K562 (cell line): ENCODE results near the gene ZNF500. TPM values are rescaled to one million over a fixed set of nuclear protein-coding genes. Genes with fewer than 3 reads are reported as not detected.

Source experiments
- ATAC-seq: fragments of 200-7000 bp; cut with Tn5 transposase; 3 replicates; pipeline ENCODE4 v1.9.1; 2020; ENCODE audit warnings: moderate library complexity
- BruUV-seq: library from RNA; stranded (reverse); fragments of 400-500 nt; replicated peaks from 2 replicates; lab custom pipeline; 2021; lab: Mats Ljungman, UMichigan
- CTCF ChIA-PET: fragments of 300-600 bp; formaldehyde crosslinking; extraction: SDS; loops from one replicate; lab custom pipeline; 2021; ENCODE audit warnings: low intra/inter-chr PET ratio; lab: Yijun Ruan, JAX
- POLR2A ChIA-PET: fragments of 300-600, 350-650 bp; sonication (Branson Sonifier 250); formaldehyde crosslinking; extraction: SDS; loops from one replicate; lab custom pipeline; 2021; ENCODE audit warnings: antibody characterized with exemption, inconsistent platforms; lab: Yijun Ruan, JAX
- DNase-seq, 4 experiments: peaks; one replicate each; pipeline versions ENCODE4 v3.0.0 to v3.0.0-alpha.2; 2011 to 2018; ENCODE audit warnings: low spot score in 3 of 4, mixed read lengths in 3 of 4; ENCODE audit errors: extremely low read depth in 1 of 4
- FAIRE-seq: peaks from 2 replicates; lab custom pipeline; 2011; peaks lifted over from hg19 to GRCh38; lab: Jason Lieb, UNC
- H2AFZ ChIP-seq: 2 replicates; pipeline ENCODE4 v1.6.0; 2011; ENCODE audit warnings: low read depth, low read length, control low read depth, inconsistent platforms
- H3K27ac ChIP-seq: fragments of 200-600 bp; 3 replicates; pipeline ENCODE4 v1.8.0; 2011; ENCODE audit warnings: low read depth, mild to moderate bottlenecking, control low read depth, inconsistent platforms, low read length, moderate library complexity, mixed read lengths; ENCODE audit errors: extremely low read depth
- H3K27me3 ChIP-seq, 2 experiments: fragments of 300-600 bp in 1 of 2; 2 replicates in 1 of 2; 3 replicates in 1 of 2; pipeline versions ENCODE4 v1.6.0 to v1.8.0; 2011; ENCODE audit warnings: inconsistent platforms in 2 of 2, low read length in 2 of 2, mild to moderate bottlenecking in 1 of 2, mixed read lengths in 1 of 2, moderate library complexity in 1 of 2; ENCODE audit not compliant: control insufficient read depth in 2 of 2, insufficient read depth in 2 of 2
- H3K36me3 ChIP-seq: fragments of 300-600 bp; 3 replicates; pipeline ENCODE4 v1.8.0; 2011; ENCODE audit warnings: mild to moderate bottlenecking, low read length, inconsistent platforms; ENCODE audit not compliant: control insufficient read depth, insufficient read depth
- H3K4me1 ChIP-seq, 2 experiments: fragments of 200-600 bp in 1 of 2; replicated peaks in 1 of 2; 2 replicates in 1 of 2; 3 replicates in 1 of 2; pipeline versions ENCODE4 v1.5.1 to v1.8.0; 2011; ENCODE audit warnings: inconsistent platforms in 2 of 2, low read length in 2 of 2, mild to moderate bottlenecking in 1 of 2, mixed read lengths in 1 of 2, moderate library complexity in 1 of 2; ENCODE audit not compliant: control insufficient read depth in 2 of 2, insufficient read depth in 2 of 2
- H3K4me2 ChIP-seq: 2 replicates; pipeline ENCODE4 v1.6.1; 2011; ENCODE audit warnings: low read length, control low read depth, inconsistent platforms, mixed read lengths; ENCODE audit not compliant: insufficient read depth
- H3K4me3 ChIP-seq: fragments of 200-600 bp; sonication (generic), shearing (Covaris generic); 2 replicates; pipeline ENCODE4 v1.5.1; 2016; ENCODE audit warnings: control low read depth, inconsistent platforms
- H3K79me2 ChIP-seq: fragments of 200-600 bp; 3 replicates; pipeline ENCODE4 v1.8.0; 2011; ENCODE audit warnings: low read length, inconsistent platforms; ENCODE audit not compliant: control insufficient read depth, insufficient read depth
- H3K9ac ChIP-seq, 2 experiments: 2 replicates each; pipeline versions ENCODE4 v1.6.0 to v1.6.1; 2011; ENCODE audit warnings: low read depth in 2 of 2, low read length in 2 of 2, control low read depth in 1 of 2, inconsistent platforms in 1 of 2, mild to moderate bottlenecking in 1 of 2, mixed read lengths in 1 of 2; ENCODE audit not compliant: insufficient read depth in 1 of 2
- H3K9me1 ChIP-seq: one replicate; pipeline ENCODE4 v1.6.0; 2011; ENCODE audit warnings: inconsistent platforms, mild to moderate bottlenecking, low read length, moderate library complexity; ENCODE audit not compliant: control insufficient read depth, insufficient read depth
- H3K9me3 ChIP-seq: replicated peaks from 2 replicates; pipeline ENCODE4 v1.5.1; 2011; ENCODE audit warnings: low read depth, low read length, inconsistent platforms; ENCODE audit not compliant: control insufficient read depth, insufficient read depth
- H4K20me1 ChIP-seq: replicated peaks from 2 replicates; pipeline ENCODE4 v1.6.1; 2011; ENCODE audit warnings: low read length, inconsistent platforms, mixed read lengths; ENCODE audit not compliant: control insufficient read depth, insufficient read depth
- CBFB ChIP-seq: sonication (generic); formaldehyde crosslinking; IDR thresholded peaks from 2 replicates; pipeline ENCODE4 v1.4.0; 2020; ENCODE audit warnings: mild to moderate bottlenecking, missing genetic modification reagents
- E2F5 ChIP-seq: sonication (generic); formaldehyde crosslinking; IDR thresholded peaks from 2 replicates; pipeline ENCODE4 v1.8.0; 2022; ENCODE audit warnings: mild to moderate bottlenecking, missing genetic modification reagents
- FOXK2 ChIP-seq, 2 experiments: fragments of 450-650 bp; IDR thresholded peaks in 1 of 2; conservative IDR thresholded peaks in 1 of 2; 2 replicates each; pipeline ENCODE4 v1.6.1; 2016; ENCODE audit warnings: low read depth in 2 of 2, mild to moderate bottlenecking in 1 of 2
- NFE2 ChIP-seq: IDR thresholded peaks from 2 replicates; pipeline ENCODE4 v1.6.1; 2014; ENCODE audit warnings: antibody characterized with exemption, low read depth
- NFYB ChIP-seq: IDR thresholded peaks from 2 replicates; pipeline ENCODE4 v1.6.1; 2011; ENCODE audit warnings: mild to moderate bottlenecking, moderate library complexity; ENCODE audit not compliant: insufficient read length; ENCODE audit errors: extremely low read depth
- PHB ChIP-seq: fragments of 250-450 bp; sonication (Bioruptor Pico); IDR thresholded peaks from 2 replicates; pipeline ENCODE4 v1.5.0; 2021
- PURB ChIP-seq: sonication (generic); formaldehyde crosslinking; IDR thresholded peaks from 2 replicates; pipeline ENCODE4 v1.9.0; 2021; ENCODE audit warnings: low read depth, mild to moderate bottlenecking, missing genetic modification reagents
- RBM14 ChIP-seq: fragments of 200-400 bp; formaldehyde crosslinking; IDR thresholded peaks from 2 replicates; pipeline ENCODE4 v1.6.1; 2018; ENCODE audit warnings: low read depth, mild to moderate bottlenecking, low read length, moderate library complexity, borderline replicate concordance; ENCODE audit not compliant: insufficient read depth
- SMAD1 ChIP-seq: fragments of 150-350 bp; IDR thresholded peaks from 2 replicates; pipeline ENCODE4 v1.6.1; 2014; ENCODE audit warnings: low read length, low read depth; ENCODE audit not compliant: partially characterized antibody
- SMAD2 ChIP-seq: fragments of 150-350 bp; IDR thresholded peaks from 2 replicates; pipeline ENCODE4 v1.6.1; 2014; ENCODE audit warnings: low read depth, mild to moderate bottlenecking, low read length
- SRSF3 ChIP-seq: fragments of 200-400 bp; formaldehyde crosslinking; IDR thresholded peaks from 2 replicates; pipeline ENCODE4 v1.6.1; 2016; ENCODE audit warnings: mild to moderate bottlenecking, low read length, moderate library complexity; ENCODE audit not compliant: insufficient read depth
- TAL1 ChIP-seq: fragments of 450-650 bp; IDR thresholded peaks from 2 replicates; pipeline ENCODE4 v1.6.1; 2016; ENCODE audit warnings: mild to moderate bottlenecking
- TBP ChIP-seq: optimal IDR thresholded peaks from 2 replicates; pipeline ENCODE3; 2011; ENCODE audit warnings: low read depth, low read length, improper control_type of control experiment
- TOE1 ChIP-seq, 2 experiments: fragments of 450-650 bp in 1 of 2; sonication (generic) in 1 of 2; formaldehyde crosslinking in 1 of 2; IDR thresholded peaks; 2 replicates each; pipeline versions ENCODE4 v1.7.1 to v1.8.0; 2016 to 2022; ENCODE audit warnings: borderline replicate concordance in 2 of 2, mild to moderate bottlenecking in 2 of 2, antibody characterized with exemption in 1 of 2, inconsistent platforms in 1 of 2, low read depth in 1 of 2, missing genetic modification reagents in 1 of 2, moderate library complexity in 1 of 2
- U2AF2 ChIP-seq: fragments of 200-400 bp; formaldehyde crosslinking; optimal IDR thresholded peaks from 2 replicates; pipeline ENCODE3; 2017; ENCODE audit warnings: low read depth, mild to moderate bottlenecking, low read length
- WGBS: fragments of 100-300 bp; shearing (Covaris generic); methylation state at CpG from one replicate; pipeline ENCODE4 v1.1.6; 2016; ENCODE audit warnings: low coverage, mixed read lengths; ENCODE audit not compliant: insufficient coverage; ENCODE audit errors: missing lambda C conversion rate; 5-methylcytosine and 5-hydroxymethylcytosine counted together
- in situ Hi-C: fragments of 300-500 bp; cut with MboI; formaldehyde crosslinking; loops from 4 replicates; pipeline ENCODE4 v1.15.0; 2018; ENCODE audit warnings: inconsistent platforms, mixed read lengths
- intact Hi-C: fragments of 100-400 bp; cut with micrococcal nuclease; formaldehyde crosslinking; loops from 2 replicates; pipeline ENCODE4 v1.14.2; 2022
- polyA plus RNA-seq, 8 experiments: library from polyadenylated mRNA; depleted of rRNA in 4 of 8; stranded (reverse) in 5 of 8; unstranded in 3 of 8; fragments of >200 nt; fragmentation: Nextera tagmentation in 2 of 8; fragmentation: Illumina TruSeq in 1 of 8; extraction: Ambion mirVana in 2 of 8; extraction: Trizol in 1 of 8; gene quantifications; 2 replicates each; pipeline versions ENCODE4 v1.2.1 to v1.2.3, GENCODE V29; 2011 to 2014; ENCODE audit warnings: inconsistent platforms in 1 of 8, missing spikeins in 1 of 8
- total RNA-seq, 7 experiments: library from RNA; depleted of rRNA in 6 of 7; stranded (reverse); fragments of >200 nt in 6 of 7; fragmentation: Illumina TruSeq in 2 of 7; extraction: Trizol in 2 of 7; gene quantifications; 2 replicates each; pipeline versions ENCODE4 v1.2.1 to v1.2.3, GENCODE V29; 2011 to 2021; ENCODE audit warnings: low replicate concordance in 1 of 7

The ZNF500 gene
- total and polyA plus RNA-seq, 9 of the 15 experiments (the other 6 are each of a cell fraction or from before 2014, with no cell fraction given), result 0.80 to 20.8 (median 5.3) TPM

- Histone ChIP-seq H2AFZ (peak overlapping the region; percentile 88), H4K20me1 (no peaks in the 10 kb centered on the region), H3K9ac (peak overlapping the region; percentile 83 to 93), H3K36me3 (peaks cover 28% of the 10 kb centered on the region; the same call in 2 of the 3 replicates), H3K27me3 (no peaks in the 10 kb centered on the region), H3K9me3 (no peaks in the 10 kb centered on the region), H3K79me2 (peaks cover 28% of the 10 kb centered on the region), H3K4me3 (peak overlapping the region; percentile 98), H3K4me2 (peak overlapping the region; percentile 95), H3K9me1 (no peaks in the 10 kb centered on the region), H3K27ac (peak overlapping the region; percentile 71), H3K4me1 (peaks cover 0 to 22% of the 10 kb centered on the region in 2 experiments; a peak in 3 of 5 replicates)
- DNase-seq, result no peak
- 4% methylated on average over 17 of the region's 17 CpGs for WGBS
- in situ Hi-C loops, result no loop called here
- FAIRE-seq, result peak; percentile 15
- intact Hi-C loops, result loop anchor here (5.0 kb wide), 1 partner anchor 114 kb away; the partner anchor contains the start of genes GLYR1 and UBN1
- ChIA-PET POLR2A (interaction anchor here (0.6 to 1.3 kb wide), 2 partner anchors 8 to 171 kb away, joined by 3 to 8 read pairs; no protein-coding TSS in a partner anchor), CTCF (interaction anchor here (0.6 kb wide), 1 partner anchor 83 kb away, joined by 3 read pairs; no protein-coding TSS in a partner anchor)
- ATAC-seq, result no peak
- no peak for TF ChIP-seq FOXK2 (conservative IDR thresholded peaks at IDR 0.05 in 1 of 2, IDR thresholded peaks at IDR 0.05 in 1 of 2; ENCODE audit: low read depth in 2 of 2)
- TF ChIP-seq NFE2, result no peak
- no peak for TF ChIP-seq SRSF3
- TF ChIP-seq SMAD2, result no peak
- TF ChIP-seq TOE1 (IDR thresholded peaks at IDR 0.05; ENCODE audit: borderline replicate concordance), result no peak
- no peak for TF ChIP-seq TOE1 (CRISPR knock-in tag; IDR thresholded peaks at IDR 0.05; ENCODE audit: borderline replicate concordance, low read depth)
- TF ChIP-seq SMAD1, result no peak
- no peak for TF ChIP-seq U2AF2
- TF ChIP-seq PHB (CRISPR knock-in tag), result no peak
- TF ChIP-seq E2F5 (CRISPR knock-in tag), result no peak
- TF ChIP-seq RBM14, result no peak
- no peak for TF ChIP-seq CBFB (CRISPR knock-in tag)
- no peak for TF ChIP-seq TAL1
- TF ChIP-seq PURB (CRISPR knock-in tag), result no peak
- no peak for TF ChIP-seq TBP
- no peak for TF ChIP-seq NFYB
- no TSS peak for BruUV-seq
Observed at GRCh38 chr16:4733211-4733742, 33.7 kb downstream of the ZNF500 start.
